Adrenal gland (tissue), 5 donors: ENCODE data around the gene ACAP3.

Source experiments
- CTCF ChIP-seq, 6 experiments: fragments of 450-650 bp in 4 of 6; fragments of 200-600 bp in 2 of 6; sonication (generic) in 1 of 6; IDR thresholded peaks; 1 replicate in 5 of 6; 2 replicates in 1 of 6; pipeline versions ENCODE4 v1.5.1 to v1.8.0; 2016 to 2021; ENCODE audit warnings: antibody characterized with exemption in 6 of 6, mild to moderate bottlenecking in 2 of 6, moderate library complexity in 1 of 6
- POLR2A ChIP-seq, 2 donors: fragments of 450-650 bp; IDR thresholded peaks; one replicate each; pipeline ENCODE4 v1.6.1; 2017; ENCODE audit warnings: antibody characterized with exemption in 2 of 2, mild to moderate bottlenecking in 2 of 2, moderate library complexity in 1 of 2
- donor health status: DM: no; HTN: no; CAD: no.

- TF ChIP-seq CTCF (IDR thresholded peaks at IDR 0.05): no peak
- no peak for TF ChIP-seq POLR2A (IDR thresholded peaks at IDR 0.05)
These were observed 23.9 kb downstream of the ACAP3 start for GRCh38 chr1:1283821-1284220.
